ENCODE measurements around the gene TOR2A.
A peak's percentile ranks its signal among the peaks of the same experiment; 100 is the strongest.

The TOR2A gene

DNA sequence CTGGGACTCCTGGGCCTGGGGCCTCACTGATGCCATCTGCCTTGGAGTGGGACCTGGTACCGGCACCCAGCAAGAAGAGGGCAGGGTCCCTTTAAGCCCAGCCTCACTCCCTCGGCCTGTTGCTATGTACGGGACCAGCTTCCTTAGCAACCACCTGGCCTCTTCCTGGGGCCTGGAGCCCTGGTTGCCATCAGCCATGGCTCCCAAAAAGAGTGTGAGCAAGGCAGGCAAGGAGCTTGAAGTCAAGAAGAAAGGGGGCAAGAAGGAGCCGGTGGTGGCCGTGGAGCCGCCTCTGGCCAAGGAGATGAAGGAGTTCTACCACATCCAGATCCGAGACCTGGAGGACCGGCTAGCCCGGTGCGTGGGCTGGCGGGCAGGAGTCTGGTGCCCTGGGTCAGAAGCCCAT, 28.3 kb downstream of the TOR2A start, which contains the start of gene CFAP157:
Gene CFAP157 (plus strand): TSS at position 153 of the 406 bp plus-strand sequence. CDS start 44 bp downstream, at position 197.
- H3K27me3 Mint-ChIP-seq, result no peaks in the 10 kb centered on the region
- H3K27ac Mint-ChIP-seq, result no peak within 1 kb of the TSS
- no peaks in the 10 kb centered on the region for H3K36me3 Mint-ChIP-seq
- peaks cover 23% of the 10 kb centered on the region for H3K4me1 Mint-ChIP-seq
- no peak within 1 kb of the TSS for H3K4me3 Mint-ChIP-seq
- no peaks in the 10 kb centered on the region for H3K9me3 Mint-ChIP-seq

DNA sequence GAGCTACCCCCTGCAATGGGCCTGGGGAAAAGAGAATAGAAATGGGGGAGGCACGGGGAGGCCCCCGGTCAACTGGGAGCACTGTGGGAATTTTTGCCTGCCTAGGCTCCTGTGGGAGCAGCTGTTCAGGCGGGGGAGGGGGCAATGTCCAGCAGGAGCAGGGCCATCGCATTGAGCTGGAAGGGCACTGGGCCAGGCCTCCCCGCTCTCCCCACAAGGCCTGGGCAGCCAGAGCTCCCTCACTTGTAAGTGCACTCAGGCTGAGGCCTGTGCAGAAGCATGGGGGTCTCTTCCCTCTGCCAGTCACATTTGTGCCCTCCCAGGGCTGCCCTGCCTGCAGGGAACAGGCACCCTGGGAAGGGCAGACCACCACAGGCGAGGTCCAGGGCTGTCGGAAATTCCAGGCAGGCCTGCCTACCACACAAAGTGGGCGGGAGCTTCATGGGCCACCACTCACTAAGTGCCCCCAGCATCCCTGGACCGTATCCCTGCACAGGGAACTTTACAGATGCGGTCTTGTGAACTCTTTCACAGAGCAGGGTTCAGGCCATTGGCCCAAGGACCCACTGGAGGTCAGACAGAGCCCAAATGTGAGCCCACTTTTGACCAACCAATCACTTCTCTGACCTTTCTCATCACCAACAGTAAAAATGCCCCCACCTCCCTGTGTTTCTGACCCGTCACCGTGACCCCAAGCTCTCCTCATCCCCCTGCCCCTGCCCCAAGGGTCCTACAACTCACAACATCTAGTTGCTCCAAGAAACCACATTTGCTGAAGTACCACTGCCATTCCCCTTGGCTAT, 29.3 kb downstream of the TOR2A start:
- Mint-ChIP-seq H3K27ac (no peak overlapping the region), H3K27me3 (no peaks in the 10 kb centered on the region), H3K4me3 (no peak overlapping the region), H3K9me3 (no peaks in the 10 kb centered on the region), H3K4me1 (peaks cover 13% of the 10 kb centered on the region), H3K36me3 (no peaks in the 10 kb centered on the region)

DNA sequence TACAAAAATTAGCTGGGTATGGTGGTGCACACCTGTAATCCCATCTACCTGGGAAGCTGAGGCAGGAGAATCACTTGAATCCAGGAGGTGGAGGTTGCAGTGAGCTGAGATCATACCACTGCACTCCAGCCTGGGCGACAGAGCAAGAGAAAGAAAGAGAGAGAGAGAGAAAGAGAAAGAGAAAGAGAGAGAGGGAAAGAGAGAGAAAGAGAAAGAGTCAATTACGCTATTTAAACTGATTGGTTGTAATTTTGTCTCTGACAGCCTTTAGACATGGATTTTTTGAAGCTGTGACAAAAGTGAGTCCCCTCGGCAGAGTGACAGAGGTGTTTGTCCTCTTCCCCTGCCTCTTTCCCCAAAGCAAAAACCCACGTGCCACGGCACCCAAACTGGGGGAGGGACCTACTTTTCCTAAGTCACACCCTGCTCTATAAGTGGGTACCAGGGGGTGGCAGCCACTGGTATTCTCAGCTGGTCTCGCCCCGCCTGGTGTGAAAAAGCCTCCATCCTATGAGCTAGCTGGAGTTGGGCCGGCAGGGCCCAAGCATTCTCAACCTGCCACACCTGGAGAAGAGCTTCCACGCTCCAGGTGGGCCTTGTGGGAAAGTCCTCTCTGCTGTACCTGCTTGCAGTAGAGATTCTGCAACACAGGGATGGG, 31.7 kb downstream of the TOR2A start:
- no peaks in the 10 kb centered on the region for H3K27me3 Mint-ChIP-seq
- no peak overlapping the region for H3K4me3 Mint-ChIP-seq
- no peak overlapping the region for H3K27ac Mint-ChIP-seq
- peaks cover 22% of the 10 kb centered on the region for H3K4me1 Mint-ChIP-seq
- no peaks in the 10 kb centered on the region for H3K9me3 Mint-ChIP-seq
- H3K36me3 Mint-ChIP-seq, result no peaks in the 10 kb centered on the region

DNA sequence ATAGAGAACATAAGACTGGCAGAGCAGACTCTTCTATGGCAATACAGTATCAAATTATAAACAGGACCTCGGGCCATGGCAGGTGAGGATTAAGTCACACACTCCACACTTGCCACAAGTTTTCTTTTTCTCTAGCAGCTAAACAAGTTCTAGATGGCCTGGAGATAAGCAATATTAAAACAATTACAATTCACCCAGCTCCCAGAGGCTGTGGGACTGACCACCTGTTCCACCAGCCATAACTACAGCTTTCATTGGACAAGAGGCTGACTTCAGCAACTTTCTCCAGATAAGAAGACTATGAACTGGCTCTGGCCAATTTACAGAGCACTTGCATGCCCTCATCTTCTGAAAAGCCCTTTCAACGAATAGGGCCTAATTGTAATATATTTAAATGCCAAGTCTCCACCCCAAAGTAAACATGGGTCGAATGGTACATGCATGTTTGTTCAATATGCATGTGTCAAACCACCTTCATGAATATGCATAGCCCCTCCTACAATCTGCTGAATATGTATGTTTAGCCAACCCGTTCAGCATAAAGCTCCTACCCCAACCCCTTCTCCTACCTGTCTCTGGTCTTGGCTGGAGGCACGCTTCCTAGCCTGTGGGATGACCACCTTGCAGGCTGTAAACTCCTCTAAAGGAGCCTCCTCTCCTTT, 34.4 kb downstream of the TOR2A start:
- peaks cover 17% of the 10 kb centered on the region for H3K4me1 Mint-ChIP-seq
- H3K4me3 Mint-ChIP-seq, result peak overlapping the region; percentile 39
- H3K9me3 Mint-ChIP-seq, result no peaks in the 10 kb centered on the region
- H3K27ac Mint-ChIP-seq, result no peak overlapping the region
- no peaks in the 10 kb centered on the region for H3K36me3 Mint-ChIP-seq
- no peaks in the 10 kb centered on the region for H3K27me3 Mint-ChIP-seq

DNA sequence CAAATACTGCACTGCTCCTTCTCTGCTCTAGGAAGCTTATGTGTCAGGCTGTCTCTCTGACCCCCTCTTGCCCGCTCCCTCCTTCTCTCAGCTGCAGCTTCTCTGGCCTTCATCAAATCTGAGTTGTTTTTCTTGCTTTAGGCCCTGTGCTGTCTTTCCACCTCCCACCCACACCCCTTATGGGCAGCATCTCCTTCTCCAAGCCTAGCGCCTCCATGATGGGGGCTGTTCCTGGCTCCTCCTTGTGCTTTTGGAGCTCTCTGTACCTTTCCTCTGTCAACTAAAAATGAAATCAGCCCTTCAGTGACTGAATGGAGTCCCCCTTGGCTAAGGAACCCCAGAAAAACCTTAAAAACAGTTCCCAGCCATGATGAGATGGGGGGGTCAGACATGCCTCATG, 35.0 kb downstream of the TOR2A start:
- H3K9me3 Mint-ChIP-seq, result no peaks in the 10 kb centered on the region
- no peaks in the 10 kb centered on the region for H3K27me3 Mint-ChIP-seq
- peak overlapping the region; percentile 39 for H3K4me3 Mint-ChIP-seq

DNA sequence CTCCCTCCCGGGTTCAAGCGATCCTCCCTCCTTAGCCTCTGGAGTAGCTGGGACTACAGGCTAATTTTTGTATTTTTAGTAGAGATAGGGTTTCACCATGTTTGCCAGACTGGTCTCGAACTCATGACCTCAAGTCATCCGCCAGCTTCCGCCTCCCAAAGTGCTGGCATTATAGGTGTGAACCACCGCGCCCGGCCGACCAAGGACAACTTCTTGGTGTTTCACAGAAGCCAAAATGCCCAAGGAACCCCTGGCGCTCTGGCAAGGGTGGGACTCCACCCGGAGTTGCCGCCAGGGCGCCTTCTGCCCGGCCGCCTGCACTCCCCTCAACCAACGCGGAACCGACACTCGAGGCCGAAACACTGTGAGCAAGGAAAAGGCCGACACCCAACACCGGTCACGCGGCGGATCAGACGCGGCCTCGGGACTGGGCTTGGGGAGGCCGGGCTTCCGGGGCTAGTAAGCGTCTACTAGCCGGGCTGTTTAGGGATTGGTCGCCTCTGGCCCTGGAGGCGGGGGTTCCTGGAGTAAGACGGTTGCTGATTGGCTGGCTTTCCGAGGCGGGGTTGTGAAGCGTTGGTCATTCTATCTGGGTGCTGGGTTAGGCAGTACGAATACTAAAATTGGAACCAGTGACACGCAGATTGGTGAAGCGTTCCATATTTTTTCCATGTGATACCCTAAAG, 36.0 kb downstream of the TOR2A start:
- no peaks in the 10 kb centered on the region for H3K36me3 Mint-ChIP-seq
- peak overlapping the region; percentile 84 for H3K4me3 Mint-ChIP-seq
- peak overlapping the region; percentile 66 for H3K27ac Mint-ChIP-seq
- H3K4me1 Mint-ChIP-seq, result peaks cover 17% of the 10 kb centered on the region
- H3K27me3 Mint-ChIP-seq, result no peaks in the 10 kb centered on the region
- no peaks in the 10 kb centered on the region for H3K9me3 Mint-ChIP-seq

More for the DNA sequence above, 35.0 kb downstream of the TOR2A start:
- Mint-ChIP-seq H3K4me1 (peaks cover 17% of the 10 kb centered on the region), H3K36me3 (no peaks in the 10 kb centered on the region), H3K27ac (no peak overlapping the region)

DNA sequence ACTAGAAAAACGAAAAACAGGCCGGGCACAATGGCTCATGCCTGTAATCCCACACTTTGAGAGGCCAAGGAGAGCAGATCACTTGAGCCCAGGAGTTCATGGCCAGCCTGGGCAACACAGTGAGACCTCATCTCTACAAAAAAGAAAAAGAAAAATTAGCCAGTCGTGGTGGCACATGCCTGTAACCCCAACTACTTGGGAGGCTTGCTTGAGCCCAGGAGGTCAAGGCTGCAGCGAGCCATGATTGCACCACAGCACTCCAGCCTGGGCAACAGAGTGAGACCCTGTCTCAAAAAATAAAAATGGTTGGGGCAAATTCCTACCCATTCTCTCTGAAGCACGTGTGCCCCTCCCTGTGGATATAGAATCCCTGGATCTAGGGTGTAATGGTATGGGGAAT, 36.7 kb downstream of the TOR2A start:
- Mint-ChIP-seq H3K36me3 (no peaks in the 10 kb centered on the region), H3K27ac (no peak overlapping the region), H3K4me1 (peaks cover 17% of the 10 kb centered on the region), H3K4me3 (no peak overlapping the region), H3K9me3 (no peaks in the 10 kb centered on the region), H3K27me3 (no peaks in the 10 kb centered on the region)

DNA sequence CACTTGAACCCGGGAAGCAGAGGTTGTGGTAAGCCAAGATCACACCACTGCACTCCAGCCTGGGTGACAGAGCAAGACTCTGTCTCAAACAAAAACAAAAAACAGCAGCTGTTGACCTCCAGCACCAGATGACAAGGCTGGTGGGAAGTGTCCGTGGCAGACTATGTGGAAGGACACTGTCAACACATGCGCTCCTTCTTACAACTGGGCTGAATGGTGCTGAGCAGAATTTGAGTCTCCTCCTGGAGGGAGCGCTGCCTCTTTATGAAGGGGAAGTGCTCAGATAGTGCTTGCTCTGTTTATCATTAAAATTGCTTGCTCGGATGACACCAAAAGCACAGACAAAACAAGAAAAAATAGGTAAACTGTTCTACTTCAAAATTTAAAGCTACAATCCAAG, 37.5 kb downstream of the TOR2A start:
- Mint-ChIP-seq H3K36me3 (no peaks in the 10 kb centered on the region), H3K27me3 (no peaks in the 10 kb centered on the region), H3K27ac (no peak overlapping the region), H3K9me3 (no peaks in the 10 kb centered on the region), H3K4me1 (peaks cover 17% of the 10 kb centered on the region), H3K4me3 (no peak overlapping the region)

DNA sequence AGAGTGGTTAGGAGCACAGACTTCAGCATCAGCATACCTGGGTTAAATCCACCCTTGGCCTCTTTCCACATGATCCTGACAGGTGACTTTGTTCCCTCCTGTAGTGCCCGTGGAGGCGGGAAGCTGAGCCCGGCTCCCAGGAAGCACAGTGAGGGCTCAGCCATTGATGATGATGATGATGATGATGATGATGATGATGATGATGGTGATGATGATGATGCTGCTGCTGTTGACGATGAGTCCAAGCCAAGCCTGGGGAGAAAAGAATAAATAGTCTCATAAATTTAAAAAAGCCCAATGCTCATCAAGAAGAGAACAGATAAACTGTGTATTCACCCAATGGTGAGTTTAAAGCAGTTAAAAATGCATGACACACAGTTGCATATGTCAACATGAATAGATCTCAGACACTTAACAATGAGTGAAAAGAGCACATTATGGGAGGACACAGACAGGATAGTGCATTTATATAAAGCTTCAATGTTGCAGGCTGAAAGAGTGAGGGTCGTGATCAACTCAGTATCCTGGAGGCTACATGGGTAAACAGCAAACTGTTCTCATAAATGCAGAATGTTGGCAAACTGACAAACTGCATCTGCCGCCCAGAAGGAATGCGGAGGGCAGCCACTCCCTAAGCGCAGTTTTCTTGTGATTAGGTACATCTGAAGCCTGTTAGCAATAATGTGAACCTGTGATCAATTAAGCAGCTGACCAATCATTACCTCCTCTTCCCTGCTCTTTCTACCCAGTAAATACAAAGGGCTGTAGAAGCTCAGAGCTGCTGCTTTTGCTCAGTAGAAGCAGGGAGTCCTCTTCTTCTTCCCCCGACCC, 40.0 kb downstream of the TOR2A start:
- peaks cover 14% of the 10 kb centered on the region for H3K4me1 Mint-ChIP-seq
- H3K27ac Mint-ChIP-seq, result no peak overlapping the region
- no peaks in the 10 kb centered on the region for H3K36me3 Mint-ChIP-seq

DNA sequence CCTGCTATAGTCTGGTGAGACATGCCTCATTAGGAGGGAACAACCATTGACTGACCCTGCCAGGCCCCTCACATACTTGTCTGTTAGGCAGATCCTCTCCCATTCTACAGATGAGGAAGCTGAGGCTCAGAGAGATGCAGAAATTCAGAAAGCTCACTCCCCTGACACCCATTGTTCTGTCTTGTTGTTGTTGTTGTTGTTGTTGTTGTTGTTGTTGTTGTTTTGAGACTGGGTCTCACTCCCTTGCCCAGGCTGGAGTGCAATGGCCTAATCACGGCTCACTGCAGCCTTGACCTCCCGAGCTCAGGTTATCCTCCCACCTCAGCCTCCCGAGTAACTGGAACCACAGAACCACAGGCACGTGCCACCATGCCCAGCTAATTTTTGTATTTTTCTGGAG, 41.4 kb downstream of the TOR2A start:
- Mint-ChIP-seq H3K36me3 (no peaks in the 10 kb centered on the region), H3K27ac (no peak overlapping the region), H3K9me3 (no peaks in the 10 kb centered on the region), H3K4me1 (peaks cover 4% of the 10 kb centered on the region), H3K27me3 (no peaks in the 10 kb centered on the region), H3K4me3 (no peak overlapping the region)

More for the DNA sequence above, 40.0 kb downstream of the TOR2A start:
- Mint-ChIP-seq H3K9me3 (no peaks in the 10 kb centered on the region), H3K27me3 (no peaks in the 10 kb centered on the region), H3K4me3 (no peak overlapping the region)

DNA sequence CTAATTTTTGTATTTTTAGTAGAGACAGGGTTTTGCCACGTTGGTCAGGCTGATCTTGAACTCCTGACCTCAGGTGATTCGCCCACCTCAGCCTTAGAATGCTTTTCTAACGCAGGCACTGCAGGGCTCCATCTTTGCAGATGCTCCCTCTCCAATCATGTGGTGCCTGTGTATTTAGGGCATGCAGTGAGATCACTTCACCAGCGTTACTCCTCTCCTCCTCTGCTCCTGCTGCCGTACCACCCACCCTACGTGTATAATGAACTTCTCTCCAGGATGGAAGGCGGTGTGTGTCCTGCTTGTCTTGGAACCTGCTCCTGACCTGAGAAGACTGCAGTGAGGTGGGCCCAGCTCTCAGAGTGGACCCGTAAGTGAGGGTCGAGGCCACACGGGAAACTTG, 42.0 kb downstream of the TOR2A start:
- H3K4me3 Mint-ChIP-seq, result no peak overlapping the region
- peaks cover 4% of the 10 kb centered on the region for H3K4me1 Mint-ChIP-seq
- no peaks in the 10 kb centered on the region for H3K27me3 Mint-ChIP-seq
- no peak overlapping the region for H3K27ac Mint-ChIP-seq
- H3K36me3 Mint-ChIP-seq, result no peaks in the 10 kb centered on the region
- H3K9me3 Mint-ChIP-seq, result no peaks in the 10 kb centered on the region

DNA sequence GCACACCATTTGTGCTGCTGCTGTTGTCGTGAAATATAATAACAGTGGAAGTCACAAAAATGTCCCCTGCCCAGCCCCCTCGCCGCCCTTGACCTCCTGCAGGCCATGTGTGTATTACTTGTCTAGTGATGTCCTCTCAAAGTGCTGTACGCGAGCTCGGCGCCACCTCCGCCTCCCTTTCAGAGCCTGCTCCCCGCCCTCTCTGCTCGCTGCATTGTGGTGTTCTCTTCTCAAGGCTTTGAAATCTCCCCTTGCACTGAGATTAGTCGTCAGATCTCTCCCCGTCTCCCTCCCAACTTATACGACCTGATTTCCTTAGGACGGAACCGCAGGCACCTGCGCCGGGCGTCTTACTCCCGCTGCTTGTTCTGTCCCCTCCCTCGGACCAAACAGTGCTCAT, 43.0 kb downstream of the TOR2A start:
- Mint-ChIP-seq H3K36me3 (no peaks in the 10 kb centered on the region), H3K27ac (no peak overlapping the region), H3K4me3 (no peak overlapping the region), H3K9me3 (no peaks in the 10 kb centered on the region), H3K4me1 (no peaks in the 10 kb centered on the region), H3K27me3 (no peaks in the 10 kb centered on the region)

DNA sequence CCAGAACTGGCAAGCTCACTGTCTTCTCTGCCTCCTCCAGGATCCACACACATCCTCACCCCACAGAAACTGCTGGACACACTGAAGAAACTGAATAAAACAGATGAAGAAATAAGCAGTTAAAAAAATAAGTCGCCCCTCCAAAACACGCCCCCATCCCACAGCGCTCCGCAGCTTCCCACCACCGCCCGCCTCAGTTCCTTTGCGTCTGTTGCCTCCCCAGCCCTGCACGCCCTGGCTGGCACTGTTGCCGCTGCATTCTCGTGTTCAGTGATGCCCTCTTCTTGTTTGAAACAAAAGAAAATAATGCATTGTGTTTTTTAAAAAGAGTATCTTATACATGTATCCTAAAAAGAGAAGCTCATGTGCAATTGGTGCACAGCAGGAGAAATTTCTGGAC, 44.4 kb downstream of the TOR2A start:
- Mint-ChIP-seq H3K4me1 (no peaks in the 10 kb centered on the region), H3K9me3 (no peaks in the 10 kb centered on the region), H3K4me3 (no peak overlapping the region), H3K27me3 (no peaks in the 10 kb centered on the region), H3K27ac (no peak overlapping the region), H3K36me3 (no peaks in the 10 kb centered on the region)

DNA sequence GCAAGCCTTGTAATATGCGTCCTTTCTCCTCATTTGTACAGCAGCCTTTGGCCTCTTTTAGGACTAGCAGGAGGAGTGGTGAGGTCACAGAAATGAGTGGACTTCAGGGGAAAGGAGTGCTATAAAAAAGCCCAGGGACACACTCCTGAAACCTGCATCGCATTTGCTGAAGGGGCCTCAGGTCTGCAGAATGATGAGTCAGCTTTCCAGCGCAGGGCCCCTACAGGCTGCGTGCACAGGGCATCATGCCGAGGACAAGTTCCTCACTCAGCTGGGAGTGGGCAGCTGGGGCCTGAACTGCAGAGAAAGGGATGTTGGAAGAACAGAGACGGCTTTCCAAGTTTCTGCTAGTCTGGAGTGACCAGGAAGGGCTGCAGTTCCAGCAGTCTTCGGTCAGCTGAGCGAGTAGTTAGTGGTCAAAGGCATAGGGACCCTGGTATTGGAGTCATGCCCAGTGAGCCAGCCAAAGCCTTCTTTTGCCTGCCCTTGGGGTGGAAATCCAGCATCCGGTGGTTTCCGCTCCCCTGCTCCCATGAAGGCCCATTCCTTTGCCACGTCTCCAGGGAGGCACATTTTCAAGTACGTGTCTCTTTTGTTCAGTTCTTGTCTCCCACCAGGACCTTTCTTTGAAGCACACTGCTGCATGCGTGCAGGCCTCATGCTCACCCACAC, 45.6 kb downstream of the TOR2A start:
- Mint-ChIP-seq H3K4me1 (no peaks in the 10 kb centered on the region), H3K27me3 (no peaks in the 10 kb centered on the region), H3K4me3 (no peak overlapping the region), H3K9me3 (no peaks in the 10 kb centered on the region), H3K27ac (no peak overlapping the region), H3K36me3 (no peaks in the 10 kb centered on the region)
